Psoas muscle (tissue), 8 donors: ENCODE results near the gene TNFSF11. TPM values are rescaled to one million over a fixed set of nuclear protein-coding genes. Genes with fewer than 3 reads are reported as not detected.

Experiments used
- ATAC-seq, 4 donors: fragments of 200-7000 bp; cut with Tn5 transposase; one replicate each; pipeline ENCODE4 v1.9.1; 2020; ENCODE audit warnings: moderate library complexity in 3 of 4, mild to moderate bottlenecking in 2 of 4
- DNase-seq, 2 donors: peaks; one replicate each; pipeline ENCODE4 v3.0.0-alpha.2; 2020
- H3K27ac ChIP-seq: fragments of 200-600 bp; one replicate; pipeline ENCODE4 v1.8.0; 2022
- H3K27me3 ChIP-seq, 3 donors: fragments of 200-600 bp in 1 of 3; one replicate each; pipeline versions ENCODE4 v1.6.1 to v1.8.0; 2013 to 2022; ENCODE audit warnings: low read length in 2 of 3, mild to moderate bottlenecking in 2 of 3, moderate library complexity in 1 of 3; ENCODE audit not compliant: insufficient read depth in 3 of 3
- H3K36me3 ChIP-seq, 2 donors: fragments of 200-600 bp in 1 of 2; one replicate each; pipeline versions ENCODE4 v1.6.1 to v1.8.0; 2013 to 2022; ENCODE audit warnings: low read depth in 1 of 2, mild to moderate bottlenecking in 1 of 2, moderate library complexity in 1 of 2; ENCODE audit not compliant: insufficient read depth in 1 of 2
- H3K4me1 ChIP-seq: fragments of 200-600 bp; one replicate; pipeline ENCODE4 v1.8.0; 2022
- H3K4me3 ChIP-seq: fragments of 200-600 bp; one replicate; pipeline ENCODE4 v1.8.0; 2022; ENCODE audit warnings: mild to moderate bottlenecking
- H3K9me3 ChIP-seq: fragments of 200-600 bp; one replicate; pipeline ENCODE4 v1.8.0; 2022
- CTCF ChIP-seq: fragments of 200-600 bp; IDR thresholded peaks from one replicate; pipeline ENCODE4 v1.8.0; 2022; ENCODE audit warnings: antibody characterized with exemption
- WGBS, 3 donors: extraction: QIAGEN DNeasy Blood & Tissue Kit; methylation state at CpG; one replicate each; pipeline versions ENCODE4 v1.1.6 to v1.1.7; 2013; 5-methylcytosine and 5-hydroxymethylcytosine counted together
- intact Hi-C, 2 donors: fragments of 100-400 bp; cut with DNase I; formaldehyde crosslinking; loops; one replicate each; pipeline versions ENCODE4 v1.11.0 to v1.14.2; 2022
- polyA plus RNA-seq, 3 donors: library from polyadenylated mRNA; stranded (reverse); fragments of 200-250 nt; gene quantifications; one replicate each; pipeline ENCODE4 v1.2.3, GENCODE V29; 2013
- total RNA-seq, 4 donors: library from RNA; stranded (reverse); fragmentation: NEBNext Ultra II Directional in 2 of 4; extraction: Animal tissue kit (Norgen Biotek cat#: 25700) in 2 of 4; gene quantifications; one replicate each; pipeline versions ENCODE4 v1.2.1 to v1.2.4, GENCODE V29; 2021 to 2023
- donor health status: healthy with polysubstance abuse.
- donor health status: DM: no; HTN: no; CAD: no; lungs with moderate emphysema.
- donor health status: Bipolar disorder and iron deficiency.
- donor health status: healthy.
- donor health status: DM: yes; HTN: yes; CAD: no.
- donor health status: DM: no; HTN: no; CAD: no.
- donor health status: DM: no; HTN: no; CAD: no.
- donor health status: DM: yes; HTN: yes; CAD: no.

The TNFSF11 gene
- total and polyA plus RNA-seq, 7 donors, result not detected

- Histone ChIP-seq H3K27ac (no peak overlapping the region), H3K27me3 (no peaks in the 10 kb centered on the region), H3K9me3 (no peaks in the 10 kb centered on the region), H3K4me3 (no peak overlapping the region), H3K4me1 (no peaks in the 10 kb centered on the region), H3K36me3 (no peaks in the 10 kb centered on the region)
- ATAC-seq (no peak), DNase-seq (no peak)
- intact Hi-C loops, result no loop called here
- TF ChIP-seq CTCF, result no peak
- WGBS, 3 donors, result 53 to 57% (median 54%) methylated on average over 10 of the region's 10 CpGs
Measured at GRCh38 chr13:42548731-42549551, 25.0 kb upstream of the TNFSF11 start.

GRCh38 chr13:42549552-42549936 lies 24.4 kb upstream of the TNFSF11 start:
- Histone ChIP-seq H3K9me3 (no peaks in the 10 kb centered on the region), H3K4me1 (no peaks in the 10 kb centered on the region), H3K27ac (no peak overlapping the region), H3K36me3 (no peaks in the 10 kb centered on the region), H3K4me3 (no peak overlapping the region), H3K27me3 (no peaks in the 10 kb centered on the region)
- TF ChIP-seq CTCF, result no peak
- WGBS, 3 donors, result 64 to 77% (median 71%) methylated on average over 4 of the region's 4 CpGs
- ATAC-seq (no peak), DNase-seq (no peak)
- intact Hi-C loops, result no loop called here

GRCh38 chr13:42551611-42552010 lies 22.3 kb upstream of the TNFSF11 start:
- H3K9me3 ChIP-seq, result no peaks in the 10 kb centered on the region
- no peak overlapping the region for H3K27ac ChIP-seq
- intact Hi-C loops, result no loop called here
- H3K36me3 ChIP-seq, result no peaks in the 10 kb centered on the region
- DNase-seq (no peak), ATAC-seq (no peak)
- 74 to 88% (median 83%) methylated on average over 2 of the region's 2 CpGs for WGBS, 3 donors
- no peak overlapping the region for H3K4me3 ChIP-seq
- H3K27me3 ChIP-seq, result no peaks in the 10 kb centered on the region
- no peaks in the 10 kb centered on the region for H3K4me1 ChIP-seq
- no peak for TF ChIP-seq CTCF

- ATAC-seq (no peak), DNase-seq (no peak)
- Histone ChIP-seq H3K4me3 (no peak overlapping the region), H3K27ac (no peak overlapping the region), H3K36me3 (no peaks in the 10 kb centered on the region), H3K27me3 (no peaks in the 10 kb centered on the region), H3K4me1 (no peaks in the 10 kb centered on the region), H3K9me3 (no peaks in the 10 kb centered on the region)
- 73 to 86% (median 84%) methylated on average over 3 of the region's 3 CpGs for WGBS, 3 donors
- no peak for TF ChIP-seq CTCF
- intact Hi-C loops, result no loop called here
Measured at GRCh38 chr13:42553098-42554046, 20.6 kb upstream of the TNFSF11 start.
